Natural killer cell treated with Interleukin-12 subunit alpha and Interleukin-12 subunit beta and Interleukin-15 and Interleukin-18, amount 100 ng/mL, for 72 hours (primary cell): ENCODE measurements around the gene UBXN2A. TPM values are rescaled to one million over a fixed set of nuclear protein-coding genes. Genes with fewer than 3 reads are reported as not detected.
A peak's percentile ranks its signal among the peaks of the same experiment; 100 is the strongest.

Experiments
- ATAC-seq, 2 donors: fragments of 150-1000 bp; cut with Tn5 transposase in 1 of 2; sonication (Bioruptor Pico), chemical (Tn5 transposase) in 1 of 2; 2 replicates each; pipeline ENCODE4 v1.10.0; 2021
- DNase-seq: peaks from one replicate; pipeline ENCODE4 v3.0.0; 2022; ENCODE audit warnings: low spot score
- H3K27ac Mint-ChIP-seq, 2 donors: 1 replicate in 1 of 2; 2 replicates in 1 of 2; pipeline ENCODE4 v1.8.0; 2022; ENCODE audit warnings: mixed read lengths in 2 of 2, mild to moderate bottlenecking in 1 of 2, moderate library complexity in 1 of 2
- H3K27me3 Mint-ChIP-seq, 2 donors: 1 replicate in 1 of 2; 2 replicates in 1 of 2; pipeline ENCODE4 v1.8.0; 2022; ENCODE audit warnings: mixed read lengths in 2 of 2
- H3K36me3 Mint-ChIP-seq: one replicate; pipeline ENCODE4 v1.8.0; 2022; ENCODE audit warnings: mixed read lengths
- H3K4me1 Mint-ChIP-seq, 2 donors: 1 replicate in 1 of 2; 2 replicates in 1 of 2; pipeline ENCODE4 v1.8.0; 2022; ENCODE audit warnings: low read depth in 2 of 2, mixed read lengths in 2 of 2, mild to moderate bottlenecking in 1 of 2
- H3K4me3 Mint-ChIP-seq: one replicate; pipeline ENCODE4 v1.8.0; 2022; ENCODE audit warnings: mixed read lengths
- H3K9me3 Mint-ChIP-seq: 2 replicates; pipeline ENCODE4 v1.8.0; 2022; ENCODE audit warnings: mixed read lengths
- total RNA-seq, 2 donors: library from RNA; stranded (reverse); gene quantifications; one replicate each; pipeline ENCODE4 v1.2.3, GENCODE V29; 2022

Gene UBXN2A, protein sequence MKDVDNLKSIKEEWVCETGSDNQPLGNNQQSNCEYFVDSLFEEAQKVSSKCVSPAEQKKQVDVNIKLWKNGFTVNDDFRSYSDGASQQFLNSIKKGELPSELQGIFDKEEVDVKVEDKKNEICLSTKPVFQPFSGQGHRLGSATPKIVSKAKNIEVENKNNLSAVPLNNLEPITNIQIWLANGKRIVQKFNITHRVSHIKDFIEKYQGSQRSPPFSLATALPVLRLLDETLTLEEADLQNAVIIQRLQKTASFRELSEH
- 10 to 100 TPM; 11.2 to 14.1 TPM for total RNA-seq

DNA sequence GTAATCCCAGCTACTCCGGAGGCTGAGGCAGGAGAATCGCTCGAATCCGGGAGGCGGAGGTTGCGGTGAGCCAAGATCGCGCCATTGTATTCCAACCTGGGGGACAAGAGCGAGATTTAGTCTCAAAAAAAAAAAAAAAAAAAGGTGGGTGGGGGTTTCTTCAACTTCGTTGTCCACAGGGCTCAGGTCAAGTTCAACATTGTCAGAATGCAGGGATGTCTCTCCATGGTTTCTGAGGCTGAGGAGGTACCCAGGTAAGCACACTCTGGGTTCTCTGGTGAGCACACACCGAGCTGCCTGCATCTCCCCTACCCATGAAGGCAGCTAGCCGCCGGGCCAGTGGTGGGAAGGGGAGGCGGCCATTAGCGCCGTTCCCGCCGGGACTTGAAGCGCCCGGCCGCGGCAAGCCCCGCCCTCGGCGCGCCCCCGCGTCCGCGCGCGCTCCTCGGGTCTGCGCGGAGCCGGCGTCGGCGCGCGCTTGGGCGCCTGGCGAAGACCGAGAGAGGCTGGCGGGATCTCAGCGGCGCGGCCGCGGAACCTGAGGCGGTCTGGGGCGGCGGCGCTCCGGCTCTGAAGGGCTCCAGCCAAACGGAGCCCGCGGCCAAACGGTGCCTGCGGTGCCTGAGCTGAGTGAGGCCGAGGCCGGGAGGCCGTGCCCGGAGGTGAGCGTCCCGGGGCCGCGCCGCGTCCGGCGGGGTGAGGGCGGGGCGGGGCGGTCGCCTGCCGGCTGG is at the start of gene UBXN2A:
TSS of gene UBXN2A (plus strand) at position 477 of the 731 bp plus-strand sequence. CDS start 17,852 bp downstream, outside the sequence.
- Mint-ChIP-seq H3K36me3 (no peaks in the 10 kb centered on the region), H3K27ac (peak within 1 kb of the TSS; percentile 85 to 95)

DNA sequence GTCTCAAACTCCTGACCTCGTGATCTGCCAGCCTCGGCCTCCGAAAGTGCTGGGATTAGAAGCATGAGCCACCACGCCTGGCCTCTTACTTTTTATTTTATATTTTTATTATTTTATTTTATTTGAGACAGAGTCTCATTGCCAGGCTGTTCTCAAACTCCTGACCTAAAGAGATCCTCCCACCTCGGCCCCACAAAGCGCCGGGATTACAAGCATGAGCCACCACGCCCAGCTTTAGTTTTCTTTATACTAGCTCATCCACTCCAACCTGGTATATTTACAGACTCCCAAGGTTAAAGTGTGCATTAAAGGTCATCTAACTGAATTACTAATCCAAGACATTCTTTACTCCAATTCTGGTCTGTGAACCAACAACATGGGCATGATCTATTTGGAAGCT is 40.1 kb upstream of the UBXN2A start:
- DNase-seq (no peak), ATAC-seq (no peak)
- Mint-ChIP-seq H3K36me3 (no peaks in the 10 kb centered on the region), H3K4me3 (no peak overlapping the region), H3K9me3 (no peaks in the 10 kb centered on the region), H3K27ac (no peak overlapping the region), H3K4me1 (peaks cover 31 to 48% of the 10 kb centered on the region in 2 donors), H3K27me3 (no peaks in the 10 kb centered on the region)

More for the DNA sequence above, at the start of gene UBXN2A:
- H3K4me1 Mint-ChIP-seq: peaks cover 26 to 29% of the 10 kb centered on the region in 2 donors
- H3K9me3 Mint-ChIP-seq: no peaks in the 10 kb centered on the region
- peaks cover 0 to 6% of the 10 kb centered on the region in 2 donors for H3K27me3 Mint-ChIP-seq
- peak within 1 kb of the TSS; percentile 94 for H3K4me3 Mint-ChIP-seq
- ATAC-seq: peak; percentile 94 to 95
- DNase-seq: peak; percentile 85

DNA sequence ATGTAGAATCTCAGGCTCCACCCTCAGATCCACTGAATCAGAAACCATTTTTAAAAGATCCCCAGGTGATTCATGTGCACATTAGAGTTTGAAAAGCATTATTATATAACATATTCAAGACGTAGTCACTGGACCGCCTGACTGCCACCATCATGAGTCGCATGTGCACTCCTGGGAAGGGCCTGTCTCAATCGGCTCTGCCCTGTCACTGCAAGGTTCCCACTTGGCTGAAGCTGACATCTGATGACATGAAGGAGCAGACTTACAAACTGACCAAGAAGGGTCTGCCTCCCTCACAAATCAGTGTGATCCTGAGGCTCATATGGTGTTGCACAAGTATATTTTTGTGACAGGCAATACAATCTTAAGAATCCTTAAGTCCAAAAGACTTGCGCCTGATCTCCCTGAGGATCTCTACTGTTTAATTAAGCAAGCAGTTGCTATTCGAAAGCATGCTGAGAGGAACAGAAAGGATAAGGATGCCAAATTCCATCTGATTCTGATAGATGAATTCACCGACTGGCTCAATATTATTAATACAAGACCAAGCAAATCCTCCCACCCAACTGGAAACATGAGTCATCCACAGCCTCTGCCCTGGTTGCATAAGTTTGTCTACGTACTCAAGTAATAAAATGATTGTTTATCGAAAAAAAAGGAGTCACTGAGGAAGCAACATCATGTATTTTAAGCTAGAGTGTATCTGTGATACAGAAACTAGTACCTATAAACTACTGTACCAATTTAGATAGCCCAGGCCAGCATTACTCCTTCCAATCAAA is 39.5 kb upstream of the UBXN2A start:
- Mint-ChIP-seq H3K4me1 (peaks cover 34 to 53% of the 10 kb centered on the region in 2 donors), H3K4me3 (no peak overlapping the region), H3K9me3 (no peaks in the 10 kb centered on the region), H3K27me3 (no peaks in the 10 kb centered on the region), H3K36me3 (no peaks in the 10 kb centered on the region), H3K27ac (peak overlapping the region in 1 of 2 donors; percentile 64)
- ATAC-seq: no peak
- DNase-seq: no peak

DNA sequence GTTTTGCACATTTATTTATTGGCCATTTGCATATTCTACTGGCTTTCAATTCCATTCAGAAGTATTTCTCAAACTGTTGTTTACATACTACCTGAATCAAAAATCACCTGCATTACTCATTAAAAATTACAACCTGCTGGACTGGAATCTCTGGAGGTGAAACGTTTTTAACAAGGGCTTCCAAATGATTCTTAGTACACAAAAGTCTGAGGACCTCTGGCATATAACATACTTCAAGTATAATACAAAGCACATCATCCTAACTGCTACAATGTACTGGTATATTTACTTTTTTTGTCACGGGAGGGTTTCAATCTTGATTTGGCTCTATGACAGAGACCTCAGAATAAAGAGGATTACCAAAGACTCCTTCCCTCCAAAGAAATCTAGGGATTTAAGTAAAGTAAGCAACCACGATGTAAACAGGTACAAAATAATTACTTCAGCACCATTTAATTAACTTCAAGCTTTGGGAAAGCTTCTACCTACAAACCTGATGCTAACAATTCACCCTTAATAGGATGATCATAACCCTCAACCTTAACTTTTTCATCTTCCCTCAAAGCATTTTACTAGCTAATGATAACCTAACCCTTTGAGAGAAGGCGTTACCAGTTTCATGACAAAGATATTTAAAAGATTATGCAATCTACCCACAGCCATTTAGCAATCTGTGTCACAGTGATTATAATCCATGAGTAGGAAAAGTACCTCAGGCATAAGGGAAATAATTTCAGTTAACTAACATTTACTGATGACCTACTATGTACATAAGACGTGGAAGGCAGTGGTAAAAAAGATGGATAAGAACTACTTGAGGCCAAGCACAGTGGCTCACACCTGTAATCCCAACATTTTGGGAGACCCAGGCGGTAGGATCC is 38.1 kb upstream of the UBXN2A start:
- peak overlapping the region in 1 of 2 donors; percentile 35 for H3K27ac Mint-ChIP-seq
- no peak for DNase-seq
- H3K4me1 Mint-ChIP-seq: peaks cover 29 to 46% of the 10 kb centered on the region in 2 donors
- H3K4me3 Mint-ChIP-seq: no peak overlapping the region
- peak in 1 of 2 donors; percentile 36 for ATAC-seq
- H3K36me3 Mint-ChIP-seq: no peaks in the 10 kb centered on the region
- H3K27me3 Mint-ChIP-seq: no peaks in the 10 kb centered on the region
- no peaks in the 10 kb centered on the region for H3K9me3 Mint-ChIP-seq

DNA sequence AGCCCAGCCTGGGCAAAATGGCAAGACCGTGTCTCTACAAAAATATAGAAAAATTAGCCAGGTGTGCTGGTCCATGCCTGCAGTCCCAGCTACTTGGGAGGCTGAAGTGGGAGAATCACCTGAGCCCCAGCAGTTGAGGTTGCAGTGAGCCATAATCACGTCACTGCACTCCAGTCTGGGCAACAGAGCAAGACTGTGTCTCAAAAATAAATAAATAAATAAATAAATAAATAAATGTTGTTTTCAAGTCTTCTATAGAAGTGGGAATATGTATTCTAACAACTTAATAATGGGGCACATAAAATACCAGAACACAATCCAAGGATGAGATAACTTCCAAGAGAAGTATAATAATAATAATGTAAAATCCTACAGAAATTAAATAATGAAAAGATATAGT is 37.2 kb upstream of the UBXN2A start:
- no peak overlapping the region for H3K27ac Mint-ChIP-seq
- peaks cover 24 to 38% of the 10 kb centered on the region in 2 donors for H3K4me1 Mint-ChIP-seq
- DNase-seq: no peak
- H3K4me3 Mint-ChIP-seq: no peak overlapping the region
- H3K36me3 Mint-ChIP-seq: no peaks in the 10 kb centered on the region
- no peaks in the 10 kb centered on the region for H3K27me3 Mint-ChIP-seq
- no peak for ATAC-seq
- H3K9me3 Mint-ChIP-seq: no peaks in the 10 kb centered on the region

DNA sequence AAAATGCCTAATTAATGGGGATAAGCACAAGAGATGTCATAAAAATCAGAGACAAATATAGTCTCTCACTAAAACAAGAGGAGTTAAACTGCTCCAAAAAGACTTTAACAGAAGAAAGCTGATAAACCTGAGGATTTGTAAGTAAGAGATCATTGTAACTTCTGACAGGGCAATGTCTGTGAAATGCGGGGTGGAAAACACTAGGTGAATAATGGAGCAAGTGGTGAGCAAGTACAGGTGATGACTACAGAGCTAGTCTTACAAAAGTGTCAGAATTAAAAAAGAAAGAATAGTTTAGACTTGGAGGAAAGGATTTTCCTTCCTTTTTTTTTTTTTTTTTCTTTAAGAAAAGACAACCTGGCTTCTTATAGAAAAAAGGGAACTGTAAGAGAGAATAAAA is 36.0 kb upstream of the UBXN2A start:
- Mint-ChIP-seq H3K4me1 (peaks cover 21 to 34% of the 10 kb centered on the region in 2 donors), H3K27ac (no peak overlapping the region), H3K27me3 (no peaks in the 10 kb centered on the region), H3K4me3 (no peak overlapping the region), H3K9me3 (no peaks in the 10 kb centered on the region), H3K36me3 (no peaks in the 10 kb centered on the region)
- DNase-seq (no peak), ATAC-seq (no peak)

DNA sequence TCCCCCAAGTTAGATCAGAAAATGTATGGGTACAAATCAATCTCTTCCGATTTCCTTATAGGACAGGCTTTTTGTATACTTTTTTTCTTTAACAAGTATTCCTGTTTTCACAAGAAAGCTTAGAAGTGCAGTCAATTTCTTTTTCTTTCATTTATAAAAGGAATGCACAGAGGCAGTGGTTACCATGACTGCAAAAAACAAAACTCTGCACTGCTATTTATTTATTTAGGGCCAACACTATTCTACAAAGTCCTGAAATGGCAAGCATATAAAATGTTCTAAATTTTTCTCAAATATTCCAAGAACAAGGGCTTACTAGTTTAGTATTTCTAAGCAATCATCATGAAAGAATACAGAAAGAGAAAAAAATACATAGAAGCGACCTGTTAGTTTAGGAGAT is 35.6 kb upstream of the UBXN2A start:
- Mint-ChIP-seq H3K9me3 (no peaks in the 10 kb centered on the region), H3K36me3 (no peaks in the 10 kb centered on the region), H3K27ac (no peak overlapping the region), H3K27me3 (no peaks in the 10 kb centered on the region), H3K4me3 (no peak overlapping the region), H3K4me1 (peaks cover 23 to 34% of the 10 kb centered on the region in 2 donors)
- DNase-seq: no peak
- ATAC-seq: no peak

DNA sequence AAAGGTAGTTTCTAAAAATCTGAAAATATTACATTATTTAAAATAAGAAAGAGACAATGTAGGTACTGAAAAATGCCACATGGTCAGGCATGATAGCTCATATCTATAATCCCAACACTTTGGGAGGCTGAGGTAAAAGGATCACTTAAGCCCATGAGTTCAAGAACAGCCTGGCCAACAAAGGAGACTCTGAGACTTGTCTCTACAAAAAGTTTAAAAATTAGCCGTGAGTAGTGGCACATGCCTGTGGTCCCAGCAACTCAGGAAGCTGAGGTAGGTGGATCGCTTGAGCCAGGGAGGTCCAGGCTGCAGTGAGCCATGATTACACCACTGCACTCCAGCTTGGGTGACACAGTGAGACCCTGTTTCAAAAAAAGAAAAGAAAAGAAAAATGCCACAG is 35.1 kb upstream of the UBXN2A start:
- ATAC-seq: no peak
- Mint-ChIP-seq H3K4me1 (peaks cover 23 to 34% of the 10 kb centered on the region in 2 donors), H3K36me3 (no peaks in the 10 kb centered on the region), H3K4me3 (no peak overlapping the region), H3K27me3 (no peaks in the 10 kb centered on the region), H3K27ac (no peak overlapping the region), H3K9me3 (no peaks in the 10 kb centered on the region)
- no peak for DNase-seq

DNA sequence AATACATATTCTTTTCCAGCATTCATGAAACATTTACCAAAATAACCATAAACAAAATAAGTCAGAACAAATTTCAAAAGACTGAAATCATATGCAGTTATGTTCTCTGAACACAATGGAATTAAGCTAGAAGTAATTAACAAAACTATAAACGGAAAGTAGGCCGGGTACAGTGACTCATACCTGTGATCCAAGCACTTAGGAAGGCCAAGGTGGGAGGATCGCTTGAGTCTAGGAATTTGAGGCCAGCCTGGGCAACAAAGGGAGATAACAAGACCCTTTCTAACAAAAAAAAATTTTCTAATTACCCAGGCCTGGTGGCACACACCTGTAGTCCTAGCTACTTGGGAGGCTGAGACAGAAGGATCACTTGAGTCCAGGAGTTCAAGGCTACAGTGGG is 28.2 kb upstream of the UBXN2A start:
- Mint-ChIP-seq H3K9me3 (no peaks in the 10 kb centered on the region), H3K36me3 (no peaks in the 10 kb centered on the region), H3K27ac (no peak overlapping the region), H3K4me1 (peaks cover 16 to 25% of the 10 kb centered on the region in 2 donors), H3K4me3 (no peak overlapping the region), H3K27me3 (no peaks in the 10 kb centered on the region)
- no peak for DNase-seq
- ATAC-seq: no peak

DNA sequence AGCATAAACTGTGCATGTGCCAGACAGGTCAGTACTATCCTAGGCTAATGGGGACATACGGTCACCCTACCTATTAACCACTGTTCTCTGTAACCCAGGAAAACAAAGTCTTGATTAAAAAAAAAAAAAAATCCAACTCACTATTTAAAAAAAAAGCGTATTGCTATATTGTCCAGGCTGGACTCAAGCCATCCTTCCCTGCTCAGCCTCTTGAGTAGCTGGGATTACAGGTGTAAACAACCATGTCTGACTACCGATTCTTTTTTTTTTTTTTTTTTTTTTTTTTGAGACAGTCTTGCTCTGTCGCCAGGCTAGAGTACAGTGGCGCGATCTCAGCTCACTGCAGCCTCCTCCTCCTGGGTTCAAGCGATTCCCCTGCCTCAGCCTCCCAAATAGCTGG is 24.9 kb upstream of the UBXN2A start:
- no peaks in the 10 kb centered on the region for H3K9me3 Mint-ChIP-seq
- H3K27me3 Mint-ChIP-seq: no peaks in the 10 kb centered on the region
- peaks cover 27 to 33% of the 10 kb centered on the region in 2 donors for H3K4me1 Mint-ChIP-seq
- no peak for DNase-seq
- no peak for ATAC-seq
- H3K36me3 Mint-ChIP-seq: no peaks in the 10 kb centered on the region
- no peak overlapping the region for H3K4me3 Mint-ChIP-seq
- no peak overlapping the region for H3K27ac Mint-ChIP-seq

DNA sequence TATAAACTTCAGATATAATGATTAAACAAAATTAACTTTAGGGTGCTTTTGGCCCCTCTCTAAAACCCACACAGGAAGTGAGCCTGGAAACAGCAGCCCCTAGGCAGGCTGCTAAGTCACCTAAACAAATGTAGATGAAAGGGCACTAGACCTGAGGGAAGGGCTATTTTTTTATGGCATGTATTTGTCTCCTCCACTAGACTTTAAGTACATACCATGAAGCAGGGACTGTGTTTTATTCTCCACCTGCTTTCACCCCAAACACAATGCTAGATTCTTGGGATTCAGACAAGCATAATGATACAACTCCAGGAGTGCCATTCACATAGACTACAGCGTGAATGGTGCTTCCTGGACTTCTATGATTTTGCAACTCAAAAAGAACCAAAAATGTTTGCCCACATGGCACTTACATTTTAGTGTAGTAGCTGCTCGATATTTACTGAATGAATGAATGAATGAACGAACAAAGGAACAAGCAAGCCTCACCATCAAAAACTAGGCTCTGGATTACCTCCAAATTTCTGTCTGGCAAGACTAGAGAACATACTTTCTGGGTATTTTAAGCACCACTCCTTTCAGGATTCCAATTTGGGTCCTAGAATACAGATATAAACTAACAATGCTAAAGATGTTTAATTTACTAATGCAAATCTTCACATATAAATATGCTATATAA is 23.4 kb upstream of the UBXN2A start:
- H3K27me3 Mint-ChIP-seq: no peaks in the 10 kb centered on the region
- peak overlapping the region; percentile 23 for H3K4me3 Mint-ChIP-seq
- peaks cover 25 to 36% of the 10 kb centered on the region in 2 donors for H3K4me1 Mint-ChIP-seq
- H3K36me3 Mint-ChIP-seq: no peaks in the 10 kb centered on the region
- peak overlapping the region; percentile 27 to 77 for H3K27ac Mint-ChIP-seq
- no peak for ATAC-seq
- DNase-seq: no peak
- no peaks in the 10 kb centered on the region for H3K9me3 Mint-ChIP-seq

DNA sequence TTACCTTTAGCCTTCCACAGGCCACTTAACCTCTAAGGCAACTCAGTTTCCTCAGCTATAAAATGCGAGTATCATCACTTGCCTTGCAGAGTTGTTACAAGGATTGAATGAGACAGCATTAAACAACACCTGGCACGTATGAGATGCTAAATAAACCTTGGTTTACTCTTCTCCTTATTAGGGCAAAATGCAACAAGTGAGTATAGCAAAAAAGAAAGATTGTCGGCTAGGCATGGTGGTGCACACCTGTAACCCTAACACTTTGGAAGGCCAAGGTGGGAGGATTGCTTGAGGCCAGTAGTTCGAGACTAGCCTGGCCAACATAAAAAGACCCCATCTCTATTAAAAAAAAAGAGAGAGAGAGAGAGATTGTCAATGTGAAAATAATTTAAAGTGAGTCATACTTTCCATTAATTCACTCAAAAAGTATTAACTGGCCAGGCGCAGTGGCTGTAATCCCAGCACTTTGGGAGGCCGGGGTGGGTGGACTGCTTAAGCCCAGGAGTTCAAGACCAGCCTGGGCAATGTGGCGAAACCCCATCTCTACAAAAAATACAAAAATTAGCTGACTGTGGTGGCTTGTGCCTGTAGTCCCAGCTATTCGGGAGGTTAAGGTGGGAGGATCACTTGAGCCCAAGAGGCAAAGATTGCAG is 21.3 kb upstream of the UBXN2A start:
- H3K9me3 Mint-ChIP-seq: no peaks in the 10 kb centered on the region
- H3K27me3 Mint-ChIP-seq: no peaks in the 10 kb centered on the region
- ATAC-seq: no peak
- H3K27ac Mint-ChIP-seq: peak overlapping the region in 1 of 2 donors; percentile 15
- peaks cover 42 to 45% of the 10 kb centered on the region in 2 donors for H3K4me1 Mint-ChIP-seq
- no peak overlapping the region for H3K4me3 Mint-ChIP-seq
- H3K36me3 Mint-ChIP-seq: no peaks in the 10 kb centered on the region
- no peak for DNase-seq
